Fibroblast of lung (primary cell): ENCODE data around the gene ATP6V0A1.

Experiments used
- EZH2 ChIP-seq: IDR thresholded peaks from 2 replicates; pipeline ENCODE4 v1.5.1; 2012; ENCODE audit warnings: low read length, control low read depth, mild to moderate bottlenecking; ENCODE audit errors: missing control alignments
- TF ChIP-seq, protein P1 (sequence below), 2 donors: IDR thresholded peaks in 1 of 2; conservative IDR thresholded peaks in 1 of 2; 1 replicate in 1 of 2; 2 replicates in 1 of 2; pipeline ENCODE4 v1.5.1; 2011 to 2012; ENCODE audit warnings: low read length in 2 of 2, control low read depth in 1 of 2, inconsistent platforms in 1 of 2, low read depth in 1 of 2, mild to moderate bottlenecking in 1 of 2

DNA sequence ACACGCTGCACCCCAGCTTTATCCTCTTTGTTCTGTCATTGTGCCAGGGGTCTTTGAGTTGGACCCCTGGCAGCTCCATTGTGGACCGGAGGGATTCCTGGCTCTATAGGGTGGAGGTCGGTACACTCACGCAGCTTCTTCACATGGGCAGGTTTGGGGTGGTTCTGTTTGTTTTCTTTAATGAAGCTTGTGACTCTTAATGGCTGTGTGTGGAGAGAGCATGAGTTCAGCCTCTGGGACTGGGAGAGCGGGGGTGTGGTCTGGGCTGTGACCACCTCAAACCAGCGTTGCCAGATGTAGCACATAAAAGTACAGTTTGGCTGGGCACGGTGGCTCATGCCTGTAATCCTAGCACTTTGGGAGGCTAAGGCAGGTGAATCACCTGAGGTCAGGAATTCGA, 56.2 kb downstream of the ATP6V0A1 start:
- TF ChIP-seq, protein P1, sequence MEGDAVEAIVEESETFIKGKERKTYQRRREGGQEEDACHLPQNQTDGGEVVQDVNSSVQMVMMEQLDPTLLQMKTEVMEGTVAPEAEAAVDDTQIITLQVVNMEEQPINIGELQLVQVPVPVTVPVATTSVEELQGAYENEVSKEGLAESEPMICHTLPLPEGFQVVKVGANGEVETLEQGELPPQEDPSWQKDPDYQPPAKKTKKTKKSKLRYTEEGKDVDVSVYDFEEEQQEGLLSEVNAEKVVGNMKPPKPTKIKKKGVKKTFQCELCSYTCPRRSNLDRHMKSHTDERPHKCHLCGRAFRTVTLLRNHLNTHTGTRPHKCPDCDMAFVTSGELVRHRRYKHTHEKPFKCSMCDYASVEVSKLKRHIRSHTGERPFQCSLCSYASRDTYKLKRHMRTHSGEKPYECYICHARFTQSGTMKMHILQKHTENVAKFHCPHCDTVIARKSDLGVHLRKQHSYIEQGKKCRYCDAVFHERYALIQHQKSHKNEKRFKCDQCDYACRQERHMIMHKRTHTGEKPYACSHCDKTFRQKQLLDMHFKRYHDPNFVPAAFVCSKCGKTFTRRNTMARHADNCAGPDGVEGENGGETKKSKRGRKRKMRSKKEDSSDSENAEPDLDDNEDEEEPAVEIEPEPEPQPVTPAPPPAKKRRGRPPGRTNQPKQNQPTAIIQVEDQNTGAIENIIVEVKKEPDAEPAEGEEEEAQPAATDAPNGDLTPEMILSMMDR (conservative IDR thresholded peaks at IDR 0.05 in 1 of 2, IDR thresholded peaks at IDR 0.05 in 1 of 2; ENCODE audit: low read depth in 1 of 2, low read length in 2 of 2), result no peak
- TF ChIP-seq EZH2, result no peak
